WTC11 (cell line): ENCODE measurements around the gene AKR1C8. TPM values are rescaled to one million over a fixed set of nuclear protein-coding genes. Genes with fewer than 3 reads are reported as not detected.

Experiments
- ATAC-seq: fragments of 200-7000 bp; cut with Tn5 transposase; 2 replicates; pipeline ENCODE4 v1.10.0; 2021; ENCODE audit warnings: mild to moderate bottlenecking, moderate library complexity
- CTCF ChIA-PET: fragments of 300-600 bp; sonication (Branson Sonifier 250); formaldehyde crosslinking; loops from one replicate; lab custom pipeline; 2021; ENCODE audit warnings: antibody characterized with exemption; lab: Charles Lee
- POLR2A ChIA-PET: fragments of 350-600 bp; sonication (Branson Sonifier 250); formaldehyde crosslinking; loops from one replicate; lab custom pipeline; 2021; ENCODE audit warnings: antibody characterized with exemption; lab: Charles Lee
- DNase-seq: peaks from one replicate; pipeline ENCODE4 v3.0.0; 2021; ENCODE audit warnings: low spot score
- H3K27ac Mint-ChIP-seq: 2 replicates; pipeline ENCODE4 v1.8.0; 2021; ENCODE audit warnings: mixed read lengths
- H3K27me3 Mint-ChIP-seq: 2 replicates; pipeline ENCODE4 v1.8.0; 2021; ENCODE audit warnings: low read depth, mild to moderate bottlenecking, moderate library complexity, mixed read lengths
- H3K36me3 Mint-ChIP-seq: 2 replicates; pipeline ENCODE4 v1.8.0; 2021; ENCODE audit warnings: mixed read lengths
- H3K4me1 Mint-ChIP-seq: 2 replicates; pipeline ENCODE4 v1.8.0; 2022; ENCODE audit warnings: mixed read lengths
- H3K4me3 Mint-ChIP-seq: 2 replicates; pipeline ENCODE4 v1.8.0; 2021; ENCODE audit warnings: mild to moderate bottlenecking, moderate library complexity, mixed read lengths
- H3K9me3 Mint-ChIP-seq: 2 replicates; pipeline ENCODE4 v1.8.0; 2021; ENCODE audit warnings: mixed read lengths
- AR ChIP-seq: fragments of 250-450 bp; sonication (Bioruptor Pico); IDR thresholded peaks from 2 replicates; pipeline ENCODE4 v1.9.0; 2021; ENCODE audit warnings: mild to moderate bottlenecking
- CBFB ChIP-seq: sonication (generic); formaldehyde crosslinking; IDR thresholded peaks from 2 replicates; pipeline ENCODE4 v1.8.1; 2022; ENCODE audit warnings: mild to moderate bottlenecking, low read depth, missing genetic modification reagents
- CREB1 ChIP-seq: sonication (generic); formaldehyde crosslinking; IDR thresholded peaks from 2 replicates; pipeline ENCODE4 v1.8.0; 2023; ENCODE audit warnings: mild to moderate bottlenecking, missing genetic modification reagents
- E2F1 ChIP-seq: sonication (generic); formaldehyde crosslinking; IDR thresholded peaks from 2 replicates; pipeline ENCODE4 v1.8.0; 2022; ENCODE audit warnings: mild to moderate bottlenecking, missing genetic modification reagents
- JAZF1 ChIP-seq: fragments of 250-450 bp; sonication (Bioruptor Pico); IDR thresholded peaks from 2 replicates; pipeline ENCODE4 v1.9.0; 2021; ENCODE audit warnings: moderate library complexity, mild to moderate bottlenecking, inconsistent platforms
- MAX ChIP-seq: sonication (generic); formaldehyde crosslinking; IDR thresholded peaks from 2 replicates; pipeline ENCODE4 v1.8.0; 2022; ENCODE audit warnings: mild to moderate bottlenecking, missing genetic modification reagents
- MLX ChIP-seq: sonication (generic); formaldehyde crosslinking; IDR thresholded peaks from 2 replicates; pipeline ENCODE4 v1.8.1; 2023; ENCODE audit warnings: mild to moderate bottlenecking, missing genetic modification reagents, moderate library complexity
- PRDM15 ChIP-seq: sonication (generic); formaldehyde crosslinking; IDR thresholded peaks from 2 replicates; pipeline ENCODE4 v1.8.0; 2022; ENCODE audit warnings: missing genetic modification reagents
- PREB ChIP-seq: sonication (generic); formaldehyde crosslinking; IDR thresholded peaks from 2 replicates; pipeline ENCODE4 v1.8.1; 2022; ENCODE audit warnings: mild to moderate bottlenecking, missing genetic modification reagents, moderate library complexity, borderline replicate concordance
- RELA ChIP-seq: sonication (generic); formaldehyde crosslinking; IDR thresholded peaks from 2 replicates; pipeline ENCODE4 v1.8.1; 2022; ENCODE audit warnings: missing genetic modification reagents, mild to moderate bottlenecking, borderline replicate concordance
- SOX15 ChIP-seq: fragments of 250-450 bp; sonication (Bioruptor Pico); IDR thresholded peaks from 2 replicates; pipeline ENCODE4 v1.9.0; 2021; ENCODE audit warnings: mild to moderate bottlenecking
- USF1 ChIP-seq: sonication (generic); formaldehyde crosslinking; IDR thresholded peaks from 2 replicates; pipeline ENCODE4 v1.8.0; 2022; ENCODE audit warnings: mild to moderate bottlenecking, missing genetic modification reagents
- USF2 ChIP-seq: sonication (generic); formaldehyde crosslinking; IDR thresholded peaks from 2 replicates; pipeline ENCODE4 v1.8.1; 2023; ENCODE audit warnings: mild to moderate bottlenecking, missing genetic modification reagents, moderate library complexity
- ZMAT4 ChIP-seq: fragments of 250-450 bp; sonication (Bioruptor Pico); IDR thresholded peaks from 2 replicates; pipeline ENCODE4 v1.9.0; 2021; ENCODE audit warnings: mild to moderate bottlenecking
- ZNF512 ChIP-seq: sonication (generic); formaldehyde crosslinking; IDR thresholded peaks from 2 replicates; pipeline ENCODE4 v1.8.1; 2022; ENCODE audit warnings: missing genetic modification reagents, borderline replicate concordance
- total RNA-seq: library from RNA; stranded (reverse); gene quantifications from 3 replicates; pipeline ENCODE4 v1.2.3, GENCODE V29; 2021

AKR1C8 gene
- total RNA-seq, 1 experiment from 2014 or later = not detected

GRCh38 chr10:5163487-5163886 is 21.5 kb downstream of the AKR1C8 start:
- Mint-ChIP-seq H3K36me3 (peaks cover 76% of the 10 kb centered on the region), H3K9me3 (peaks cover 95% of the 10 kb centered on the region), H3K27me3 (peaks cover 6% of the 10 kb centered on the region; the same call in 1 of the 2 replicates)
- CTCF ChIA-PET = no interaction called here
- TF ChIP-seq RELA (CRISPR knock-in tag) = no peak
- no peak for TF ChIP-seq ZMAT4 (CRISPR knock-in tag)
- no peak for TF ChIP-seq MAX (CRISPR knock-in tag)
- TF ChIP-seq, all 79 proteins: peak for 0
- no peak overlapping the region for H3K4me3 Mint-ChIP-seq
- DNase-seq = no peak
- ATAC-seq = no peak
- no peak overlapping the region for H3K27ac Mint-ChIP-seq
- POLR2A ChIA-PET = no interaction called here
- H3K4me1 Mint-ChIP-seq = no peaks in the 10 kb centered on the region

- Mint-ChIP-seq H3K27ac (no peak overlapping the region), H3K4me1 (no peaks in the 10 kb centered on the region), H3K9me3 (peaks cover 89% of the 10 kb centered on the region), H3K4me3 (no peak overlapping the region), H3K27me3 (peaks cover 3% of the 10 kb centered on the region; the same call in 1 of the 2 replicates), H3K36me3 (peaks cover 41% of the 10 kb centered on the region)
- no peak for ATAC-seq
- CTCF ChIA-PET = no interaction called here
- TF ChIP-seq SOX15 (no peak), CREB1 (no peak), AR (no peak), MLX (CRISPR knock-in tag) (no peak), PREB (no peak)
- DNase-seq = no peak
- POLR2A ChIA-PET = no interaction called here
Observed at GRCh38 chr10:5159126-5159525, 25.8 kb downstream of the AKR1C8 start.

- Mint-ChIP-seq H3K36me3 (peaks cover 26% of the 10 kb centered on the region), H3K4me3 (no peak overlapping the region), H3K27ac (no peak overlapping the region), H3K4me1 (no peaks in the 10 kb centered on the region), H3K27me3 (peaks cover 3% of the 10 kb centered on the region; the same call in 1 of the 2 replicates), H3K9me3 (peaks cover 88% of the 10 kb centered on the region)
- DNase-seq = no peak
- POLR2A ChIA-PET = no interaction called here
- CTCF ChIA-PET = no interaction called here
- ATAC-seq = no peak
- TF ChIP-seq PRDM15 (CRISPR knock-in tag) = no peak
- TF ChIP-seq USF2 = no peak
- TF ChIP-seq USF1 = no peak
- no peak for TF ChIP-seq E2F1 (CRISPR knock-in tag)
- TF ChIP-seq CBFB (CRISPR knock-in tag) = no peak
- TF ChIP-seq ZNF512 (CRISPR knock-in tag) = no peak
- no peak for TF ChIP-seq JAZF1 (CRISPR knock-in tag)
Observed at GRCh38 chr10:5157501-5157900, 27.4 kb downstream of the AKR1C8 start.
